Measurements from ENCODE around the gene UGT1A4.

UGT1A4 gene

DNA sequence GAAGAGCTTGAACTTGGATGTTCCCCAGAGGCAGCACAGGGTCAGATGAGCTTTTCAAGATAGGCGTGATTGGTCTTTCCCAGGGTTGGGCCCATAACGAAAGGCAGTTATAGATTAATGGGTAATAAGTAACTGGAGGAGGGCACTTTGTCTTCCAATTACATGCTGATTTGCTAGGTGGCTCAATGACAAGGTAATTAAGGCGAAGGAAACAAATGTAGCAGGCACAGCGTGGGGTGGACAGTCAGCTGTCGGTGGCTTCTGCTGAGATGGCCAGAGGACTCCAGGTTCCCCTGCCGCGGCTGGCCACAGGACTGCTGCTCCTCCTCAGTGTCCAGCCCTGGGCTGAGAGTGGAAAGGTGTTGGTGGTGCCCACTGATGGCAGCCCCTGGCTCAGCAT lies at the start of gene UGT1A4:
Gene UGT1A4 (plus strand): TSS at position 185 of the 400 bp plus-strand sequence. CDS start 85 bp downstream, at position 270.
- DNase-seq = no peak

DNA sequence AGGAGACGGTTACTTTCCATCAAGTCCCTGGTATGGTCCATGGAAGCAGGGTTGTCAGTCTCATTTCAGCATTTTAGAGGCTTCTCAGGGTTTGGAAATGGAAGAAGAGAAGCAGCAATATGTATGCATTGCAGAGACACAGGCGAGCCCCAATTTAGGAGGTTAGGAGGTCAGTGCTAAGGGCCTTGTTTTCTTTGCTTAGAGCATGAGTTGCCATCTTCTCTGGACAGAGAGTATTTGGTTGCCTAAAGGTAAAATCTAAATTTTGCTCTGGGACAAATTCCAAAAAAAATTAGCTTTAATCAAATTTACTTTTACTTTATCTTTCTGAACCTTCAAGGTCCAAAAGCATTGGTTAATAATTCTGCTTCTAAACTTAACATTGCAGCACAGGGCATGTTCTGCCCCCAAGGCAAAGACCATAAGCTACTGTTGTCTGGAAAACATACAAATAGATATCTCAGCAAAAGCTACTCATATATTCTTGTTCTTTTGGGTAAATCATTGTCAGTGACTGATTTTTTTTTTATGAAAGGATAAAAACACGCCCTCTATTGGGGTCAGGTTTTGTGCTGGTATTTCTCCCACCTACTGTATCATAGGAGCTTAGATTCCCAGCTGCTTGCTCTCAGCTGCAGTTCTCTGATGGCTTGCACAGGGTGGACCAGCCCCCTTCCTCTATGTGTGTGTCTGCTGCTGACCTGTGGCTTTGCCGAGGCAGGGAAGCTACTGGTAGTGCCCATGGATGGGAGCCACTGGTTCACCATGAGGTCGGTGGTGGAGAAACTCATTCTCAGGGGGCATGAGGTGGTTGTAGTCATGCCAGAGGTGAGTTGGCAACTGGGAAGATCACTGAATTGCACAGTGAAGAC lies 47.0 kb upstream of the UGT1A4 start, which contains the start of gene UGT1A9:
Gene UGT1A9 (plus strand): TSS at position 609 of the 872 bp plus-strand sequence. CDS start 37 bp downstream, at position 646.
- no peak for DNase-seq

GRCh38 chr2:233672886-233673285 lies 45.6 kb upstream of the UGT1A4 start:
- DNase-seq = no peak

DNA sequence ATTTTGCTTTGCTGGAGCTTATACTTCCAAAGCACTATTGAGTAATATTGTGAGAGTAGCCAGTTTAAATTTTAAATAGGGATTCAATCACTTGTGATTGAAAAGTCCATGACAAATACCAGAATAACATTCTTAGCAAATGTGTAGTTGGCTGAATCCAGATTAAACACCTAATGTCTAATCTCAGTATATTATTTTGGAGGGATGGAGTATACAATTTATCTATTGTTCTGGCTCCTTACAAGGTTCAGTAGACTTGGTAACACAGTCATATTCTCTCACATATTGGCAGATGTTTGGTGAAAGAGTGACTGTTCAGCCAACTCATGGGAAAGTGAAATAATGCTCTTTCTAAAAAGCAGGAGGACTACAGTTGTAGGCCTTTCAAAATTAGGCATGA lies 44.6 kb upstream of the UGT1A4 start:
- DNase-seq = no peak

- DNase-seq = no peak
These were observed 44.2 kb upstream of the UGT1A4 start for GRCh38 chr2:233674314-233674713.

- DNase-seq = no peak
These were observed 43.5 kb upstream of the UGT1A4 start for GRCh38 chr2:233674995-233675394.

GRCh38 chr2:233676046-233676445 lies 42.5 kb upstream of the UGT1A4 start:
- DNase-seq = no peak

DNA sequence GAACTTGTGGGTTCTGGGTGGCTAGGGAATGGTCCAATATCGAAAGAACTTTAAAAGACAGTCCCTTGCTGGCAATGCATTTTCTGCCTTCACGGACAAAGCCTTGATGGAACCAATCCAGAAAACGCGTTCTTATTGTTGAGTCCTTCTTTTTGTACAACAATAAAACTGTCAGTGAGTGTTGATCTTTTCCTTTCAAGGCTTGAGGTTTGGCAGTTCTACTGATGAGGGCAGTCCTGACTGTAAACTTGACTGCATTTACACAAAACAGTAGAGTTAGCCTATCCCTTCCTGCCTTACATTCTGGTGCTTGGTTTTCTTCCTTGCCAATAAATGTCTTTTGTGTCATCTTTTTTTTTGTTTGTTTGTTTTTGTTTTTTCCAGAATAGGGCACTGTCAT lies 39.3 kb upstream of the UGT1A4 start:
- DNase-seq = no peak

DNA sequence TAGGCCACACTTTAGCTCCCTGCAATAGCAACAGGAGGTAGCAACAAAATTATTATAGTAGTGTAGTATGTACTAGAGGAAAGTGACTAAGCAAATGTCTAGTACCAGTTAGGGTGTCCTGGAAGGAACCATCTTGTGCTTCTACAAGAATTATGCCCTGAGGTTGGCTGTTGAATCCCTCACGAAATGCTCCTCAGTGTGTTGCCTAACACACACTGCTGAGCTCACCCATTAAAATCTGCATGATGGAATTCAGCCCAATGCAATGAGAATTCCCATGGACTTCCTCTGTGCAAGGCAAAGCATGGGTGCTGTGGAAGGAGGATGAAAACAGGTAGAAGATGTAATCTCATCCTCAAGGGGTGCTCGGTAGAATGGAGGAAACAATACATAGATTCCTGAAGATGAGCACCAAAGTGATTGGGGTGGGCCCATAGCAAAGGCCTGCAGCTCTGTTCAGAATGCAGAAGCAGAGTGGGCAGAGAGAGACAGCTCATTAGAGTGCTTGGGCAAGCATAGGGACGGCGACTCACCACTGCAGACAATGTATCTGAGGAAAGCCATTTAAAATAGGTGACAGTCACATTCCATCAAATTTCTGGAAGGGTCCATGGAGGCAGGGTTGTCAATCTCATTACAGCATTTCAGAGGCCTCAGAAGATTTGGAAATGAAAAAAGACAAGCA lies 38.0 kb upstream of the UGT1A4 start:
- DNase-seq = no peak

DNA sequence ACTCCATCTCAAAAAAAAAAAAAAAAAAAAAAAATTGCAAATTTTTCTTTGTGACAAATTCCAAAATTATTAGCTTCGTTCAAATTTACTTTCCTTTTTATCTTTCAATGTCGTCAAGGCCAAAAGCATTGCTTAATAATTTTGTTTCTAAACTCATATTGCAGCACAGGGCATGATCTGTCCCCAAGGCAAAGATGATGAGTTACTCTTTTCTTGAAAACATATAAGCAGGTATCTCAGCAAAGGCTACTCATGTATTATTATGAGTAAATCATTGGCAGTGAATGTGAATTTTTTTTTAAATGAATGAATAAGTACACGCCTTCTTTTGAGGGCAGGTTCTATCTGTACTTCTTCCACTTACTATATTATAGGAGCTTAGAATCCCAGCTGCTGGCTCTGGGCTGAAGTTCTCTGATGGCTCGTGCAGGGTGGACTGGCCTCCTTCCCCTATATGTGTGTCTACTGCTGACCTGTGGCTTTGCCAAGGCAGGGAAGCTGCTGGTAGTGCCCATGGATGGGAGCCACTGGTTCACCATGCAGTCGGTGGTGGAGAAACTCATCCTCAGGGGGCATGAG lies 36.9 kb upstream of the UGT1A4 start, which contains the start of gene UGT1A7:
Gene UGT1A7 (plus strand): TSS at position 381 of the 579 bp plus-strand sequence. CDS start 37 bp downstream, at position 418.
- no peak for DNase-seq

DNA sequence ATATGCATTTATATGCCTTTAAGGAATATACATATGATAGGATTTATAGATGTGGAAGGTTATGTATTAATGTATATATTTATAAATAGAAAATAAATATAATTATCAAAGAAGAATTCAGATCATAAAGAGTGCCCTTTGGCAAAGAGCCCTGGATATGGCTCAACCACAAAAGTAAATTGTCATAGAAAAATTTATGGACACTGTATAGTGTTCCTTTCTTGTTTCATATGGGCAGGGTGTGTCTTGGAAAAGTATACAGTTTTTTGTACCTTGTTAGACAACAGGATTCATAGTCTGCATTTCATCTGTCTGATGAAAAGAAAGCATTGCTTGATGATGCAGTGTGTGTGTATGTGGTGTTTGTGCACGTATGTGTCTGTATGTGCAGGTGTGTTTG lies 33.9 kb upstream of the UGT1A4 start:
- no peak for DNase-seq

- no peak for DNase-seq
These were observed 31.6 kb upstream of the UGT1A4 start for GRCh38 chr2:233686928-233687327.

GRCh38 chr2:233688341-233688740 lies 30.2 kb upstream of the UGT1A4 start:
- DNase-seq = no peak

- DNase-seq = no peak
These were observed 29.5 kb upstream of the UGT1A4 start for GRCh38 chr2:233689031-233689430.

- no peak for DNase-seq
These were observed 29.0 kb upstream of the UGT1A4 start for GRCh38 chr2:233689501-233689900.

DNA sequence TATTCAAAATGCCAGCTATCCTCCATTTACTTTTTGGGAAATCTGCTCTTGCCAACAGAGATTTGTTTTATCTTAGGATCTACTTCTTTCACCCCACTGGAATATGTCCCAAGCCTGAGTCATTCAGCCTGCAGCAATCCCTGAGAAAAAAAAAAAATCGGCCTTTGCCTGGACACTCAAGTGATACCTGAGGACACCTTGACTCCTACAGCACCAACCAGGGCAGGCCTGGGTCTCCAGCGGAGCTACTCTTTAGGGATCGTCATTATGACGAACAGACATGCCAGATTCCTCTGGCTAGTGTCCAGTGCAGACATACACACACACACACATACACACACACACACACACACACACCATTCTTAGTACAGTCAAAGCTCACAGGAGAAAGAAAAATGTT lies 28.1 kb upstream of the UGT1A4 start:
- no peak for DNase-seq

- no peak for DNase-seq
These were observed 26.8 kb upstream of the UGT1A4 start for GRCh38 chr2:233691443-233692433.

DNA sequence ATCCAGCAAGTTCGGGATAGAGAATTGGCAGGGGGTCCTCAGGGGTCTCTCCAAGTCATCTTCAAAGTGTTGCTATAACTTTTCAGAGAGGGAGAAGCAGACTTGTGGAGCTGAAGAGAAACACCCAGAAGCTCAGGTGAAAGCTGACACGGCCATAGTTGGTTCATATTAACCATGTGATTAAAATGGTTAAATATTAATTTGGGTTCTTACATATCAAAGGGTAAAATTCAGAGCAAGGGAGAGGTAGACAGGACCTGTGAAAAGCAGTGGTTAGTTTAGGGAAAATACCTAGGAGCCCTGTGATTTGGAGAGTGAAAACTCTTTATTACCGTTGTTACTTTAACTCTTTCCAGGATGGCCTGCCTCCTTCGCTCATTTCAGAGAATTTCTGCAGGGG lies 25.9 kb upstream of the UGT1A4 start, which contains the start of gene UGT1A6:
Gene UGT1A6 (plus strand): TSS at position 243 of the 400 bp plus-strand sequence. CDS start 115 bp downstream, at position 358.
- DNase-seq = no peak

GRCh38 chr2:233693963-233694362 lies 24.6 kb upstream of the UGT1A4 start:
- no peak for DNase-seq

- DNase-seq = no peak
These were observed 19.8 kb upstream of the UGT1A4 start for GRCh38 chr2:233698740-233699139.

DNA sequence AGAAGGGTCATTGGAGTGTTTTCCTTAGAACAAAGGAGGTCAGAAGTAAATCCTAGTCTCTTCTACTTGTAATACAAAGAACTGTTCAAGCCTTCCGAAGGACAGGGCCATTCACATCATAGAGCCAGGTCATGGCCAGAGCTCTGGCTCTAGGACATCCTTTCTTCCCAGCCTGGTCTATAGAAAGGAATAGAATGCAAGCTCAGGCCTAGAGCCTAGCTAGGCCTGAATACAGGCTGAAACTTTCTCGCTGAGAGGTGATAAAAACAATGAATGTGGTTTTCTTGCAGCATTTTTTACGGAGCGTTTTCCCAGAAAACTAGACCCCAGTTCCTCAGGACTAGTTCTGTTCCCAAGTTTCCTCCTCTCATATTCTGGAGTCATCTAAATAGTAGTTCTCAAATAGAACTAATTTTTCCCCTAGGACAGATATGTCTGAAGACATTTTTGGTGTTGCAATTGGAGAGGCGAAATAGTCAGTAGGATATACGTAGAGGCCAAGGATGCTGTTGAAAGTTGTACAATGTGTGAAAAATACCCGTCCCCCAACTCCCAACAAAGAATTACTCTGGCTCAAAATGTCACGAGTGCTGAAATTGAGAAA lies 19.0 kb upstream of the UGT1A4 start:
- DNase-seq = no peak
